DMS79 treated with DMSO at 0.1 percent for 48 hours (cell line): ENCODE measurements around the gene APOBEC3A.
A peak's percentile ranks its signal among the peaks of the same experiment; 100 is the strongest.

Experiments used
- DNase-seq: peaks from one replicate; lab custom pipeline; 2025; lab: John Stamatoyannopoulos, UW

The APOBEC3A gene

GRCh38 chr22:38957046-38957770 lies at the start of gene APOBEC3A:
Gene APOBEC3A, plus strand, starts transcription at chr22:38957609. Its CDS starts 83 bp downstream, at chr22:38957692.
- DNase-seq = no peak

GRCh38 chr22:38907767-38908166 lies 49.6 kb upstream of the APOBEC3A start:
- no peak for DNase-seq

- no peak for DNase-seq
These were observed 46.0 kb upstream of the APOBEC3A start for GRCh38 chr22:38911434-38911833.

GRCh38 chr22:38919631-38920190 lies 37.7 kb upstream of the APOBEC3A start:
- DNase-seq = no peak

GRCh38 chr22:38921120-38921519 lies 36.3 kb upstream of the APOBEC3A start:
- peak; percentile 70 for DNase-seq

- DNase-seq = no peak
These were observed 35.6 kb upstream of the APOBEC3A start for GRCh38 chr22:38921806-38922205.

- DNase-seq = peak; percentile 91
These were observed 33.7 kb upstream of the APOBEC3A start for GRCh38 chr22:38923463-38924346.

- peak; percentile 95 for DNase-seq
These were observed 33.0 kb upstream of the APOBEC3A start for GRCh38 chr22:38924347-38924952.

- DNase-seq = no peak
These were observed 31.8 kb upstream of the APOBEC3A start for GRCh38 chr22:38925571-38926041.

GRCh38 chr22:38927033-38927781 lies 30.2 kb upstream of the APOBEC3A start:
- no peak for DNase-seq

- DNase-seq = no peak
These were observed 26.9 kb upstream of the APOBEC3A start for GRCh38 chr22:38930512-38930911.

GRCh38 chr22:38935023-38935422 lies 22.4 kb upstream of the APOBEC3A start:
- DNase-seq = peak; percentile 66

- no peak for DNase-seq
These were observed 21.8 kb upstream of the APOBEC3A start for GRCh38 chr22:38935616-38936015.

- no peak for DNase-seq
These were observed 20.8 kb upstream of the APOBEC3A start for GRCh38 chr22:38936562-38936961.

- no peak for DNase-seq
These were observed 20.4 kb upstream of the APOBEC3A start for GRCh38 chr22:38937036-38937435.

GRCh38 chr22:38937541-38937940 lies 19.9 kb upstream of the APOBEC3A start:
- DNase-seq = no peak

GRCh38 chr22:38938221-38938620 lies 19.2 kb upstream of the APOBEC3A start:
- no peak for DNase-seq

GRCh38 chr22:38938925-38939324 lies 18.5 kb upstream of the APOBEC3A start:
- DNase-seq = no peak

- DNase-seq = no peak
These were observed 16.5 kb upstream of the APOBEC3A start for GRCh38 chr22:38940811-38941384.

GRCh38 chr22:38941488-38941987 lies 15.9 kb upstream of the APOBEC3A start:
- no peak for DNase-seq

- DNase-seq = no peak
These were observed 14.7 kb upstream of the APOBEC3A start for GRCh38 chr22:38942702-38943101.
